ENCODE results near the gene GATD1.

DNA sequence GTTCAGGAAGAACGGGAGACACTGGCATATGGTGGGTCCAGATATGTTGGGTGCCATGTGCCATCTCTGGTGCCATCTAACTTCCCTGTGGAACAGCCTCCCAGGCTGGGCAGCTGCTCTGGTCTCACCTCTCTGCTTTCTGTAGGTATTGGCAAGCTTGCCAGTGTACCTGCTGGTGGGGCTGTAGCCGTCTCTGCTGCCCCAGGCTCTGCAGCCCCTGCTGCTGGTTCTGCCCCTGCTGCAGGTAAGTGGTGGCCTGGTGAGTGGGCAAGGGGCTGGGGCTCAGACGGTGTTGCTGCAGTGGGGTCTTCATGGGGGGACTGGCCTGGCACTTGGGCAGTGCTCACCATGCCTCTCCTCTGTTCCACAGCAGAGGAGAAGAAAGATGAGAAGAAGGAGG, 35.1 kb upstream of the GATD1 start:
- TF ChIP-seq POLR2A (IDR thresholded peaks at IDR 0.05): no peak
- TF ChIP-seq, protein P1, sequence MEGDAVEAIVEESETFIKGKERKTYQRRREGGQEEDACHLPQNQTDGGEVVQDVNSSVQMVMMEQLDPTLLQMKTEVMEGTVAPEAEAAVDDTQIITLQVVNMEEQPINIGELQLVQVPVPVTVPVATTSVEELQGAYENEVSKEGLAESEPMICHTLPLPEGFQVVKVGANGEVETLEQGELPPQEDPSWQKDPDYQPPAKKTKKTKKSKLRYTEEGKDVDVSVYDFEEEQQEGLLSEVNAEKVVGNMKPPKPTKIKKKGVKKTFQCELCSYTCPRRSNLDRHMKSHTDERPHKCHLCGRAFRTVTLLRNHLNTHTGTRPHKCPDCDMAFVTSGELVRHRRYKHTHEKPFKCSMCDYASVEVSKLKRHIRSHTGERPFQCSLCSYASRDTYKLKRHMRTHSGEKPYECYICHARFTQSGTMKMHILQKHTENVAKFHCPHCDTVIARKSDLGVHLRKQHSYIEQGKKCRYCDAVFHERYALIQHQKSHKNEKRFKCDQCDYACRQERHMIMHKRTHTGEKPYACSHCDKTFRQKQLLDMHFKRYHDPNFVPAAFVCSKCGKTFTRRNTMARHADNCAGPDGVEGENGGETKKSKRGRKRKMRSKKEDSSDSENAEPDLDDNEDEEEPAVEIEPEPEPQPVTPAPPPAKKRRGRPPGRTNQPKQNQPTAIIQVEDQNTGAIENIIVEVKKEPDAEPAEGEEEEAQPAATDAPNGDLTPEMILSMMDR (IDR thresholded peaks at IDR 0.05): no peak

All from esophagus squamous epithelium (tissue), 4 donors.